Muscle layer of duodenum (tissue), 2 donors: ENCODE measurements around the gene SPAG17.

Experiments
- H3K27ac ChIP-seq: one replicate; pipeline ENCODE4 v1.7.0; 2013; ENCODE audit warnings: mild to moderate bottlenecking, low read length
- H3K27me3 ChIP-seq: one replicate; pipeline ENCODE4 v1.7.0; 2013; ENCODE audit warnings: low read depth, mild to moderate bottlenecking, control low read depth, low read length
- H3K36me3 ChIP-seq, 2 donors: one replicate each; pipeline ENCODE4 v1.7.0; 2013; ENCODE audit warnings: low read length in 2 of 2, control low read depth in 1 of 2, mild to moderate bottlenecking in 1 of 2; ENCODE audit not compliant: insufficient read depth in 2 of 2, control insufficient read depth in 1 of 2
- H3K4me1 ChIP-seq, 2 donors: one replicate each; pipeline ENCODE4 v1.7.0; 2013; ENCODE audit warnings: low read length in 2 of 2, mild to moderate bottlenecking in 2 of 2, control low read depth in 1 of 2, moderate library complexity in 1 of 2; ENCODE audit not compliant: insufficient read depth in 2 of 2, control insufficient read depth in 1 of 2
- H3K4me3 ChIP-seq, 2 donors: one replicate each; pipeline ENCODE4 v1.7.0; 2013; ENCODE audit warnings: low read length in 2 of 2, low read depth in 1 of 2, mild to moderate bottlenecking in 1 of 2
- H3K9me3 ChIP-seq, 2 donors: one replicate each; pipeline ENCODE4 v1.7.0; 2013; ENCODE audit warnings: low read length in 2 of 2, control low read depth in 1 of 2, mild to moderate bottlenecking in 1 of 2; ENCODE audit not compliant: control insufficient read depth in 1 of 2
- donor health status: healthy.

The SPAG17 gene

DNA sequence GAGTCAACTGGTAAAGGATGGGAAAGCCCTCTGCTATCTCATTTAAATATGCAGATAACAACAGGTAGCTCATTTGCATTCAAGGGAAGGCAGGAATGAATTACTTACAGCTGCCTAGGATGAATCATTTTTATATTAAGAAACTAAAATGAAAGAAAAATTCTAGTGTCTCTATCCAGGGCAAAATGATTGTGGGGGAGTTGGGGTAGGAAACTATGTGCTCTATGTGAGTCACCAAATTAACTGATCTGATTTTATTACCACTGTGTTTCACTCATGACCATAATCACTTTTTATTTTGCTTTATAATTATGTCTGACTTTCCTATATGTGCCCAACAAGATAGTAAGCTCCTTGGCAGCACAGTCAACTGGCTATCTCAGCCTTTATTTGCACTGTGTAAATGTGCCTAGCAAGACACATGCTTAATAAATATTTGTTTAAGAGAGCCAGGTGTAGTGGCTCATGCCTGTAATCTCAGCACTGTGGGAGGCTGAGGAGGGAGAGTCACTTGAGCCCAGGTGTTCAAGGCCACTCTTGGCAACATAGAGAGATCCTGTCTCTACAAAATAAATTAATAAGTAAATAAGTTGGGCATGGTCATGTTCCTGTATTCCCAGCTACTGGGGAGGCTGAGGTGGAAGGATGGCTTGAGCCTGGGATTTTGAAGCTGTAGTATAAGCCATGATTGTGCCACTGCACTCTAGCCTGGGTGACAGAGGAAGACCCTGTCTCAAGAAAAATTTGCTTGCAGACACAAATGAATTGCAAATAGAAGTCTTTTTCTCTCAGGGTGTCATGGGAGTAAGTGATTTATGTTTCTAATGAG lies 84.1 kb downstream of the SPAG17 start:
- H3K4me1 ChIP-seq, result no peaks in the 10 kb centered on the region

DNA sequence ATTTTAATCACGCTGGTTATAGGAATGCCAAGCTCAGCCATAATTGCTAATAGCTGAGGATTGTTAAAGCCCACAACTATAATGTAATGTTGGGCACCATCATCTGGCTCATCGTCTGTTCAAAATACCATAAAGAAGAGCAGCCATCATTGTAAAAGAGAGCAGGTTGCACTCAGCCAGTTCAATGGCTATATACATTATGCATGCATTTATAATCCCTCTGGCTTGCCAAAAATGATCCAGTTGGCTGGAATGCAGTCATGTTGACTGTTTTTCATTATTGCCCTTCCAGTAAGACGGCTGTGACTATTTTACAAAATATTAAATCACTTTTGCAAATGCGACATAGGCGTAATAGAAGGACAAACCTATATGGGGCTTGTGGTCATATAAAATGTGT lies 85.3 kb downstream of the SPAG17 start:
- Histone ChIP-seq H3K9me3 (no peaks in the 10 kb centered on the region), H3K36me3 (no peaks in the 10 kb centered on the region), H3K4me3 (no peak overlapping the region), H3K27me3 (no peaks in the 10 kb centered on the region), H3K27ac (no peak overlapping the region), H3K4me1 (no peaks in the 10 kb centered on the region)

More for the DNA sequence above, 84.1 kb downstream of the SPAG17 start:
- H3K9me3 ChIP-seq, result no peaks in the 10 kb centered on the region
- no peak overlapping the region for H3K4me3 ChIP-seq
- H3K36me3 ChIP-seq, result no peaks in the 10 kb centered on the region
- no peaks in the 10 kb centered on the region for H3K27me3 ChIP-seq
- H3K27ac ChIP-seq, result no peak overlapping the region

DNA sequence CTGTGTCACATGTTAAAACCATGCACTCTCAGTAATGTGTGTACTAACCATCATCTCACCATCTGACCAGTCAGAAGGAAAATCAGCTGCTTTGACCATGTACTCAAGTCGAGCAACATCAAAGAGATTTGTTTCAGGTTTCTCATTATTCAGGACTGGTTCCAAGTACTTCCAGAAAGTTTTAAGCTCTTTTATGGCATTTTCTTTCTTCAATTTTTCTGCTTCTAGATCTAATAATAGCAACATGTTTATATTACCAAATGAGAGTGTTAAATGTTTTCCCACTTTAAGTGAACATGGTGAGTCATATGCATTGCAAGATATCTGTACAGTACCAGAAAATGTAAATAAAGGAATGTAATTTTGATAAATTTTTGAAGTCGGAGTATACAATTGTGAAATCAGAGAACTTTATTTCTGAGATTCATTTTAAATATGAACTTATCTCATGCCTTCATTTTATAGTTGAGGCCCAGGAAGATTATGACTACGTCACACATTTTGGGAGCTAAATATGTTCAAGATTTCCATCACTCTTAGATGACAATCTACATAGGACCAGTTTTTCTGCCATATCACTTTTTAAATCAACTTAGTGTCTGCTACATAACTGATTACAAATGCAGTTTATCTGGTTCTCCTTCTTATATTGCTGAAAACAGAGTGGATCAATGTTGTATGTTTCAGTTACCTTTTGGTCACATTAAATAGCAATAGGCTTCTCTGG lies 87.2 kb downstream of the SPAG17 start:
- Histone ChIP-seq H3K36me3 (no peaks in the 10 kb centered on the region), H3K27me3 (no peaks in the 10 kb centered on the region), H3K9me3 (no peaks in the 10 kb centered on the region), H3K4me3 (no peak overlapping the region), H3K4me1 (no peaks in the 10 kb centered on the region), H3K27ac (no peak overlapping the region)

DNA sequence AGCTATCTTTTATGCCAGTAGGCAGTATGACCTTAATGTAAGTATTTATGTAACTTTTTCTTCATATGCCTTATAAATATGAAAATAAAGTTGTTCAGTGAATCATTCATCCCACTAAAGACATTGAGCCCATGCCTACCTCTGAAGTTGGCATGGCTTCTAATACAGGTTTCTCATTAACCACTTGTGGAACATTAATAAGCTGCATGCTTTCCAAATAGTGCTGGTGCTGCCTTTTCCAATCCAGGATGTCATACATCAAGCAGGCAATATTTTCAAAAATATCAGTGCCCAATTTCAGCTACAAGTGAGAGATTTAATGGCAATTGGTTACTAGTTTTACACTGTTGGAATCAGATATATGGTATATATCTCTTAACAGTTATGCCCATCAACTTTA lies 92.0 kb downstream of the SPAG17 start:
- Histone ChIP-seq H3K27me3 (no peaks in the 10 kb centered on the region), H3K4me1 (no peaks in the 10 kb centered on the region), H3K4me3 (no peak overlapping the region), H3K9me3 (no peaks in the 10 kb centered on the region), H3K27ac (no peak overlapping the region), H3K36me3 (no peaks in the 10 kb centered on the region)

DNA sequence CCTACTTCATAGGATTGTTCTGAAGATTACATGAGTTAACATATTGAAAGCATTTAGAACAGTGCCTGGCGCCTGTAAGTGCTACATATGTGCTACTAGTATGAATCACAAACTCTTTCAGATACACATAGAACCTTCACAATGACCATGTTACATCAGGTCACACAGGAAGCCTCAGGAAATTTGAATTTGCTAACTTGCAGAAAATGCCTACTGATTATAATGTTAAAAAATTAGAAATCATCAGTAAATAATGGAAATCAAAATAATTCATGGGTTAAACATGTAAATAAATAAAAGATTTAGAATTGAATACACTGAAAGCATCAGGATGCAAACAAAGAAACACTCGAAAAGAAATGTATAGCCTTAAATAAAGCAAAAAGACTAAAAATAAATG lies 94.9 kb downstream of the SPAG17 start:
- Histone ChIP-seq H3K4me3 (no peak overlapping the region), H3K27me3 (no peaks in the 10 kb centered on the region), H3K27ac (no peak overlapping the region), H3K36me3 (no peaks in the 10 kb centered on the region), H3K9me3 (no peaks in the 10 kb centered on the region), H3K4me1 (no peaks in the 10 kb centered on the region)

DNA sequence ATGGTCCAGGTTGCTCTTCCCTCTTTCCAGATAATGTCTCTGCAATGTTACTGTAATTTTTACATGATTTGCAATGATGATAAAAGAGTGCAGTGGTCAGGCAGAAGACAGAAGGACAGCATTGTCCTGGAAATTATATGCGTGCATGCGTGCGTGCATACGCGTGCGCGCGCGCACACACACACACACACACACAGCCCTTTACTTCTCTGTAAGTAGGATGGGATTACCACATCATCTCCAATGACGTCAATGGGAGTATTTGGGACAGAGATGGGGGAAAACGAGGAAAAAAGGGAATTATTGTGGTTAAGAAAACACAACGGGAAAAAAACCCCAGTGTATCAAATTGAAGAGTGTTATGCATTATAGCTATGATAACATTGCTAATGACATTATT lies 99.7 kb downstream of the SPAG17 start:
- Histone ChIP-seq H3K9me3 (no peaks in the 10 kb centered on the region), H3K27ac (no peak overlapping the region), H3K4me3 (no peak overlapping the region), H3K36me3 (no peaks in the 10 kb centered on the region), H3K4me1 (no peaks in the 10 kb centered on the region), H3K27me3 (no peaks in the 10 kb centered on the region)

DNA sequence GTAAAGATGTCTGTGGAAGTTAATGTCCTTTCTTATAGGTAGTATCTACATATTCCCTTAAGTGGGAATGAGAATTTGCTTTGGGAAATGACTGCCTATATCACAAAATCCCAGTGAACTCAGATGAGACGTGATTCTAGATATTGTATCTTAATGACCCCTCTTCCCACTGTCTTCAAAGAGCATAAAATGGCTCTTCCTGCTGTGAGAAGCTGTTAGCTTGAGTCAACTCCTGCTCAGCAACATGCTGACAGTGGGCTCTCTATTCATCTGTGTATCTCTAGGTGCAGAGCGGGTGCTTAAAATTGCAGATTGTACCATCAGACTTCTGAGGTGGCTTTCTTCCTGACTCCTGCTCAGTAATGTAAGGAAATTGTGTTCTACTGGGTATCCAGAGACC lies 100.6 kb downstream of the SPAG17 start:
- no peaks in the 10 kb centered on the region for H3K4me1 ChIP-seq
- H3K9me3 ChIP-seq, result no peaks in the 10 kb centered on the region
- H3K4me3 ChIP-seq, result no peak overlapping the region
- H3K27ac ChIP-seq, result no peak overlapping the region
- H3K27me3 ChIP-seq, result no peaks in the 10 kb centered on the region
- no peaks in the 10 kb centered on the region for H3K36me3 ChIP-seq

DNA sequence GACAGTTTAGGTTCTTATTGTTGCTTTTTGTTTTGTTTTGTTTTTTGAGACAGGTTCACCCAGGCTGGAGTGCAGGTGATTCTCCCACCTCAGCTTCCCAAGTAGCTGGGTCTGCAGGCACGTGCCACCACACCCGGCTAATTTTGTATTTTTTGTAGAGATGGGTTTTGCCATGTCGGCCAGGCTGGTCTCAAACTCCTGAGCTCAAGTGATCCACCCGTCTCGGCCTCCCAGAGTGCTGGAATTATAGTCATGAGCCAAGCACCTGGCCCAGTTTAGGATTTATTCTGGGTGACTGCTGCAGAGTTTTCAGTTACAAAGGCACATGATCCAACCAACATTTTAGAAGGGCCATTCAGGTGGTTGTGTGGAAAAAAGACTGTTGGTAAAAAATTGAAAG lies 102.0 kb downstream of the SPAG17 start:
- no peaks in the 10 kb centered on the region for H3K9me3 ChIP-seq
- no peaks in the 10 kb centered on the region for H3K4me1 ChIP-seq
- H3K4me3 ChIP-seq, result no peak overlapping the region
- H3K27me3 ChIP-seq, result no peaks in the 10 kb centered on the region
- no peaks in the 10 kb centered on the region for H3K36me3 ChIP-seq
- H3K27ac ChIP-seq, result no peak overlapping the region

DNA sequence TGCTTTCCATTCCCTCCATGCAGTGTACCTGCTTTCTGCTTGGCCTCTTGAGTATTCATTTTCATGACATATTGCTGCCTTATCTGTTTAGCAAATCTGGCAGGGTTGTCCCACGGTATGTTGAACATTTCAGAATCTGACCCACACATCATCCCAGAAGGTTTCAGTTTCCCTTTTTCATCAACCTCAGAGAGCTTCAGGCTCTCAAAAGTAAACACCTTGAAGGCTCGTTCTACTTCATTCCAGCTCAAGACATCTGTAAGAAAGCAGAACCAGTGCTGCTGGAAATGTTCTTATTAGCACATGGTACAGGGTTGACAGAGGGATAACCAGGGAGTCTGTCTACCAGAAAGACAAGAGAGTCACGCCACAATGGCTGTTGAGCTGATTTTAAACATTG lies 103.6 kb downstream of the SPAG17 start:
- Histone ChIP-seq H3K27ac (no peak overlapping the region), H3K4me3 (no peak overlapping the region), H3K27me3 (no peaks in the 10 kb centered on the region), H3K9me3 (no peaks in the 10 kb centered on the region), H3K36me3 (no peaks in the 10 kb centered on the region), H3K4me1 (no peaks in the 10 kb centered on the region)

DNA sequence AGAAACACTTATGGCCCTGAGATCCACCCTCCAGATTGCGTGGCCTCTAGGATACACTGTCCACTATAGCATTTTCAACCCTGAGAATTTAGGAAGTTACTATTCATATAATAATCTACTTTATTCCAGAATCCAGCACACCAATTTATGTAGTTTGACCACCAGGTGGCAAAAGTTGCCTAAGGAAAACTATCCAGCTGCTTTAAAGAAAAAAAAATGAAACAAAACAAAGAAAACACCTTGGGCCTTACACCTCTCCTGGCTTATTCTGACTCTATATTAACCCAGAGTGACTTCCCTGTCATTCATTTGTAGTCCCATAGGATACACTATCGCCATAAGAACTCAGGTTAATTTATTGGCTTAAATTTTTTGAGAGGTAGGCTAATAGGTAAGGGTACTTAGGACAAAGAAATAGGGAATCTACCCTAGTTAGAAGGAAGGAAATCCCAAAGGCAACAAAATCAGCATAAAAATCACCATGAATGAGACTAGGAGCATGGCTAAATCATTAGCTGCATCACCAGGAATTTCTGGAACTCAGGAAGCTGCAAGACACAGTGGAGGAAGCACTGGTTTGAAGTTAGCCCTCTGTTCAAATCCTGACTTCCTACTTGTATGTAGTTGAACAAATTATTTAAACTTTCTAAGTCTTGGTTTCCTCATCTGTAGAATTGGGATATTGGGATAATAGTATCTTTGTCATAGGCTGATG lies 107.5 kb downstream of the SPAG17 start:
- no peak overlapping the region for H3K4me3 ChIP-seq
- H3K27ac ChIP-seq, result no peak overlapping the region
- no peaks in the 10 kb centered on the region for H3K27me3 ChIP-seq
- H3K9me3 ChIP-seq, result no peaks in the 10 kb centered on the region
- H3K36me3 ChIP-seq, result no peaks in the 10 kb centered on the region
- no peaks in the 10 kb centered on the region for H3K4me1 ChIP-seq

DNA sequence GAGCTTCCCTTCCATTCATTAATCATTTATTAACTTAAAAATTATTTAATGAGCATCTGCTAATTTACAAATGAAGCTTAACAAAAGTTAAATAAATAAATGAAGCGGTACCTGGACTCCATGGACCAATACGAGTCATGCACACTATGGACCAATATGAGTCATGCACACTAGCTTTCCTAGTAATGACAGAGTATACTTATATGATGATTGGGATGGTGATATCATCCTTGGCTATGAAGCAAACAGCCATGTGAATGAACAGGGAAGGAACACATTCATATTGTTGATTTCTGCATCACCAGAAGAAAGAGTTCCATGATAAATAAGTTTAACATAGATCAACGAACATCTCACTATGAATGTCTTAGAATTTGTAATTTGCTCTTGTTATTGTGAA lies 109.9 kb downstream of the SPAG17 start:
- no peaks in the 10 kb centered on the region for H3K27me3 ChIP-seq
- H3K4me3 ChIP-seq, result no peak overlapping the region
- no peaks in the 10 kb centered on the region for H3K36me3 ChIP-seq
- no peaks in the 10 kb centered on the region for H3K9me3 ChIP-seq
- H3K27ac ChIP-seq, result no peak overlapping the region
- H3K4me1 ChIP-seq, result no peaks in the 10 kb centered on the region
